ENCODE data around the gene PXDN.

Gene PXDN

DNA sequence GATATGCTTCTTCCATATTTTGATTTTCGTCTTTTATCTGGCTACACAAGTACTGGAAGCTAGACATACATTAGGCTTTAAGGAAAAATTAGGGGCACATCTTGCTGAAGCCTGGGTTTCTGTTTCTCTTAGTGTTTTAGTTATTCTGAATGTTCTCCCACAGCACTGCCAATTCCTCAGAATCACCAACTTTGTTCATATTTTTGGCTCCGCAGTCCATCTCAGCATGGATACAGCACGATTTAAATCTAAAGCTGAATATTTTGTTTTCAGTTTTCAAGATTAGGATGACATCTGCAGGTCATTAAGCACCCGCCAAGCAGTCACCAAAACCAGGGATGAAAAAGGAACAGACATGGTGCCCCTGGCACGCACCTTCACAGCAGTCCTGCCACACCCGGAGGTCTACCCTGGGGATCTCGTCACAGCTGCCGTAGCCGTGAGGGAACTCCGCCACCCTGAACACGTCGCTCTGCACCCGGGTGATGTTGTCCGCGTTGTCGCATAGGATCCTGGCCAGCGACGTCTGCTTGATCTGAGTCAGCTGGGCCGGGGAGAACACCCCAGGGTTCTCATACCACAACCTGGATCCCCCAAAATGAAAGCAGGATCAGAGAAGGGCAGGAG, 101.2 kb downstream of the PXDN start:
- TF ChIP-seq, protein P1, sequence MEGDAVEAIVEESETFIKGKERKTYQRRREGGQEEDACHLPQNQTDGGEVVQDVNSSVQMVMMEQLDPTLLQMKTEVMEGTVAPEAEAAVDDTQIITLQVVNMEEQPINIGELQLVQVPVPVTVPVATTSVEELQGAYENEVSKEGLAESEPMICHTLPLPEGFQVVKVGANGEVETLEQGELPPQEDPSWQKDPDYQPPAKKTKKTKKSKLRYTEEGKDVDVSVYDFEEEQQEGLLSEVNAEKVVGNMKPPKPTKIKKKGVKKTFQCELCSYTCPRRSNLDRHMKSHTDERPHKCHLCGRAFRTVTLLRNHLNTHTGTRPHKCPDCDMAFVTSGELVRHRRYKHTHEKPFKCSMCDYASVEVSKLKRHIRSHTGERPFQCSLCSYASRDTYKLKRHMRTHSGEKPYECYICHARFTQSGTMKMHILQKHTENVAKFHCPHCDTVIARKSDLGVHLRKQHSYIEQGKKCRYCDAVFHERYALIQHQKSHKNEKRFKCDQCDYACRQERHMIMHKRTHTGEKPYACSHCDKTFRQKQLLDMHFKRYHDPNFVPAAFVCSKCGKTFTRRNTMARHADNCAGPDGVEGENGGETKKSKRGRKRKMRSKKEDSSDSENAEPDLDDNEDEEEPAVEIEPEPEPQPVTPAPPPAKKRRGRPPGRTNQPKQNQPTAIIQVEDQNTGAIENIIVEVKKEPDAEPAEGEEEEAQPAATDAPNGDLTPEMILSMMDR (IDR thresholded peaks at IDR 0.05; ENCODE audit: borderline replicate concordance, extremely low read depth, low read length, poor library complexity, severe bottlenecking) = no peak
- TF ChIP-seq EZH2 (IDR thresholded peaks at IDR 0.05; ENCODE audit: borderline replicate concordance, low read depth, low read length, severe bottlenecking) = no peak
- Histone ChIP-seq H3K79me2 (ENCODE audit: insufficient read depth, low read length) (no peaks in the 10 kb centered on the region), H2AFZ (ENCODE audit: low read depth, low read length) (no peak overlapping the region), H3K9ac (ENCODE audit: low read depth, low read length) (no peak overlapping the region), H3K36me3 (ENCODE audit: insufficient read depth, low read length) (no peaks in the 10 kb centered on the region), H4K20me1 (ENCODE audit: insufficient read depth, low read length) (no peaks in the 10 kb centered on the region; the same call in 1 of the 2 replicates), H3K4me3 (ENCODE audit: low read depth in 1 of 2, low read length in 2 of 2) (no peak overlapping the region), H3K27ac (ENCODE audit: low read length) (no peak overlapping the region), H3K4me2 (ENCODE audit: insufficient read depth, low read length) (no peak overlapping the region), H3K4me1 (ENCODE audit: insufficient read depth, low read length) (no peaks in the 10 kb centered on the region), H3K27me3 (ENCODE audit: insufficient read depth, low read length, poor library complexity) (peaks cover 3% of the 10 kb centered on the region), H3K9me3 (ENCODE audit: insufficient read depth, low read length, severe bottlenecking) (no peaks in the 10 kb centered on the region)
- ATAC-seq (ENCODE audit: insufficient read depth, low read depth) (no peak), DNase-seq (no peak)

DNA sequence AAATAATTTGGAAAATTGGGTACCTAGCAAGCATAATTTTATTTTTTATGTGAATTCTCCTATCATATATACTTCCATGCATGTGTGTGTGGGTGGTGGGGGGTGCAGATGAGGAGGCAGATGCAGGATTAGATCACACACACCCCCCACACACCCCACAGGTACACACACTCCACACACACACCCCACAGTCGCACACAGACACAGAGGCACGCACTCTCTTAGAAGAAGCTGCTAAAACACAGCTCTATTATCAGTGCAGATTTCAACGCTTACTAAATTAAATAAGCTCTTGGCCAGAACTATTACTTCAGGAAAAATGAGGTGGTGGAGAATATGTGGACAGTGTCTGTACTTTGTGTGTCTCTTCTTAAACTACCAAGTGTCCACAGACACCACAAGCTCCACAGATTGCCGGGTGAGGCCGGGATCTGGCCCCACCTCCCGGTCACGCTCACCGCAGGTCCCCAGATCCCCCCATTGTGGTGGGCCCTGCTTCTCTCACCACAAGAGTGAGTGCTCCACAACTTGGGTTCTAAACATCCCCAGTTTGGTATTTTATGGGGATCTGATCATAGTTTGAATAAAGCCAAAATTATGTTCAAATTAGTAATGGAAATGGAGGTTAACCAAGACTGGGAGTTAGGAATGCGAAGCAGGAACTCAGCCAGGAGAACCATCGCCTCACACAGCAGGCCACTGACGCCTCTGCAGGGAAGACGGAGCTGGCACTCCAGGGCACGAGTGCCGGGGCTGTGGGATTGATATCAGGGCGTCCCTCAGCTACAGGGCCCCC, 102.1 kb downstream of the PXDN start:
- no peaks in the 10 kb centered on the region for H3K4me1 ChIP-seq (ENCODE audit: insufficient read depth, low read length)
- H3K36me3 ChIP-seq (ENCODE audit: insufficient read depth, low read length) = no peaks in the 10 kb centered on the region
- no peak overlapping the region for H2AFZ ChIP-seq (ENCODE audit: low read depth, low read length)
- no peak for DNase-seq
- no peak overlapping the region for H3K9ac ChIP-seq (ENCODE audit: low read depth, low read length)
- H3K79me2 ChIP-seq (ENCODE audit: insufficient read depth, low read length) = no peaks in the 10 kb centered on the region
- H4K20me1 ChIP-seq (ENCODE audit: insufficient read depth, low read length) = no peaks in the 10 kb centered on the region; the same call in 1 of the 2 replicates
- peaks cover 3% of the 10 kb centered on the region for H3K27me3 ChIP-seq (ENCODE audit: insufficient read depth, low read length, poor library complexity)
- no peak overlapping the region for H3K4me3 ChIP-seq (ENCODE audit: low read depth in 1 of 2, low read length in 2 of 2)
- no peak overlapping the region for H3K27ac ChIP-seq (ENCODE audit: low read length)
- no peak for ATAC-seq (ENCODE audit: insufficient read depth, low read depth)
- no peaks in the 10 kb centered on the region for H3K9me3 ChIP-seq (ENCODE audit: insufficient read depth, low read length, severe bottlenecking)
- H3K4me2 ChIP-seq (ENCODE audit: insufficient read depth, low read length) = no peak overlapping the region
- no peak for TF ChIP-seq EZH2 (IDR thresholded peaks at IDR 0.05; ENCODE audit: borderline replicate concordance, low read depth, low read length, severe bottlenecking)
- TF ChIP-seq, protein P1 (IDR thresholded peaks at IDR 0.05; ENCODE audit: borderline replicate concordance, extremely low read depth, low read length, poor library complexity, severe bottlenecking) = no peak

DNA sequence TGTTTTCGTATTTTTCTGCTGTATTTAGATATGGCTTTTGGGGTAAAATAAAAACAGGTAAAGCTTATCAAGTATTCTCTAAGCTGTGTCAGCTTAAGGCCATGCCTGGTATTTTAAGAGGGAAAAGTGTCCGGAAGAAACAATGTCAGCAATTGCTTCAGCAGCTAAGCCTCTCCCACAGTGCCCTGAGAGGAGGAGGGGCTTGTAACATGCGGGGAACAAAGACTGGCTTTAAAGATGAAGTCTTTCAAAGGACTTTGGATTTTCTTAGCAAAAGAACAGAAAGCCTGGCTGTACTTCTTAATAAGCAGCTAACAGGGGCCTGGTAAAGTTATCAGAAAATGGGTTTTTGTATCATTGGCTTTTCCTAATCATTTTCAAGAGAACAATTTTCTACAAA, 102.8 kb downstream of the PXDN start:
- no peaks in the 10 kb centered on the region for H3K36me3 ChIP-seq (ENCODE audit: insufficient read depth, low read length)

More for the DNA sequence above, 102.8 kb downstream of the PXDN start:
- no peaks in the 10 kb centered on the region for H3K4me1 ChIP-seq (ENCODE audit: insufficient read depth, low read length)
- H3K27me3 ChIP-seq (ENCODE audit: insufficient read depth, low read length, poor library complexity) = peaks cover 3% of the 10 kb centered on the region
- H3K9me3 ChIP-seq (ENCODE audit: insufficient read depth, low read length, severe bottlenecking) = no peaks in the 10 kb centered on the region
- no peak overlapping the region for H3K9ac ChIP-seq (ENCODE audit: low read depth, low read length)
- no peak overlapping the region for H3K4me2 ChIP-seq (ENCODE audit: insufficient read depth, low read length)
- TF ChIP-seq EZH2 (IDR thresholded peaks at IDR 0.05; ENCODE audit: borderline replicate concordance, low read depth, low read length, severe bottlenecking) = no peak
- TF ChIP-seq, protein P1 (IDR thresholded peaks at IDR 0.05; ENCODE audit: borderline replicate concordance, extremely low read depth, low read length, poor library complexity, severe bottlenecking) = no peak
- no peaks in the 10 kb centered on the region; the same call in 1 of the 2 replicates for H4K20me1 ChIP-seq (ENCODE audit: insufficient read depth, low read length)
- no peak overlapping the region for H3K27ac ChIP-seq (ENCODE audit: low read length)
- no peaks in the 10 kb centered on the region for H3K79me2 ChIP-seq (ENCODE audit: insufficient read depth, low read length)
- no peak overlapping the region for H2AFZ ChIP-seq (ENCODE audit: low read depth, low read length)
- no peak for DNase-seq
- no peak overlapping the region for H3K4me3 ChIP-seq (ENCODE audit: low read depth in 1 of 2, low read length in 2 of 2)
- no peak for ATAC-seq (ENCODE audit: insufficient read depth, low read depth)
